HepG2 (cell line): ENCODE measurements around the gene MPP1. TPM values are rescaled to one million over a fixed set of nuclear protein-coding genes. Genes with fewer than 3 reads are reported as not detected.

Experiments used
- ATAC-seq: fragments of 200-7000 bp; cut with Tn5 transposase; 3 replicates; pipeline ENCODE4 v1.9.1; 2020; ENCODE audit warnings: mild to moderate bottlenecking, moderate library complexity
- Bru-seq: library from RNA; stranded (reverse); fragments of 400-500 nt; gene quantifications from one replicate; lab custom pipeline; 2021; lab: Mats Ljungman, UMichigan
- BruChase-seq, 2 experiments: library from RNA; stranded (reverse); fragments of 400-500 nt; gene quantifications; one replicate each; lab custom pipeline; 2021; lab: Mats Ljungman, UMichigan
- BruUV-seq: library from RNA; stranded (reverse); fragments of 400-500 nt; replicated peaks from 2 replicates; lab custom pipeline; 2021; lab: Mats Ljungman, UMichigan
- CTCF ChIA-PET: fragments of 300-600 bp; formaldehyde crosslinking; extraction: SDS; loops from one replicate; lab custom pipeline; 2021; ENCODE audit warnings: low total read pairs, inconsistent platforms, low intra/inter-chr PET ratio; lab: Yijun Ruan, JAX
- POLR2A ChIA-PET: fragments of 350-600 bp; sonication (Branson Sonifier 250); formaldehyde crosslinking; loops from one replicate; lab custom pipeline; 2020; ENCODE audit warnings: antibody characterized with exemption, inconsistent platforms; lab: Yijun Ruan, JAX
- DNase-seq: peaks from one replicate; pipeline ENCODE4 v3.0.0-alpha.2; 2015; ENCODE audit warnings: low spot score
- FAIRE-seq: peaks from 3 replicates; lab custom pipeline; 2011; peaks lifted over from hg19 to GRCh38; lab: Jason Lieb, UNC
- H2AFZ ChIP-seq: one replicate; pipeline ENCODE4 v1.6.1; 2011; ENCODE audit warnings: low read length, inconsistent platforms
- H3K27ac ChIP-seq: fragments of 300-600 bp; 3 replicates; pipeline ENCODE4 v1.8.0; 2011; ENCODE audit warnings: mixed run types, mild to moderate bottlenecking, mixed read lengths, low read length, inconsistent platforms; ENCODE audit not compliant: insufficient read depth; ENCODE audit errors: extremely low read length
- H3K27me3 ChIP-seq, 2 experiments: fragments of 200-600 bp in 1 of 2; 2 replicates in 1 of 2; 3 replicates in 1 of 2; pipeline versions ENCODE4 v1.6.0 to v1.8.0; 2011; ENCODE audit warnings: low read length in 2 of 2, mild to moderate bottlenecking in 2 of 2, moderate library complexity in 2 of 2, inconsistent platforms in 1 of 2; ENCODE audit not compliant: insufficient read depth in 2 of 2, control insufficient read depth in 1 of 2
- H3K36me3 ChIP-seq, 2 experiments: fragments of 200-600 bp in 1 of 2; replicated peaks in 1 of 2; 2 replicates in 1 of 2; 3 replicates in 1 of 2; pipeline versions ENCODE4 v1.5.1 to v1.8.0; 2011; ENCODE audit warnings: low read length in 2 of 2, inconsistent platforms in 1 of 2; ENCODE audit not compliant: insufficient read depth in 2 of 2, control insufficient read depth in 1 of 2
- H3K4me1 ChIP-seq: 2 replicates; pipeline ENCODE4 v1.5.1; 2012; ENCODE audit warnings: low read length, inconsistent platforms; ENCODE audit not compliant: insufficient read depth
- H3K4me2 ChIP-seq: 2 replicates; pipeline ENCODE4 v1.6.0; 2011; ENCODE audit warnings: low read depth, low read length, inconsistent platforms
- H3K4me3 ChIP-seq, 3 experiments: fragments of 200-600 bp in 1 of 3; sonication (generic), shearing (Covaris generic) in 1 of 3; replicated peaks in 1 of 3; 2 replicates each; pipeline ENCODE4 v1.5.1; 2011 to 2016; ENCODE audit warnings: low read length in 3 of 3, inconsistent platforms in 2 of 3, low read depth in 2 of 3, mild to moderate bottlenecking in 2 of 3, control low read depth in 1 of 3, mixed read lengths in 1 of 3; ENCODE audit not compliant: insufficient read depth in 1 of 3
- H3K79me2 ChIP-seq: one replicate; pipeline ENCODE4 v1.6.1; 2011; ENCODE audit warnings: low read length, inconsistent platforms; ENCODE audit not compliant: insufficient read depth
- H3K9ac ChIP-seq: 2 replicates; pipeline ENCODE4 v1.6.0; 2011; ENCODE audit warnings: mild to moderate bottlenecking, low read depth, low read length, inconsistent platforms; ENCODE audit not compliant: insufficient read depth
- H3K9me3 ChIP-seq: 2 replicates; pipeline ENCODE4 v1.5.1; 2012; ENCODE audit warnings: mild to moderate bottlenecking, low read length
- H4K20me1 ChIP-seq: 2 replicates; pipeline ENCODE4 v1.6.0; 2011; ENCODE audit warnings: inconsistent platforms, mild to moderate bottlenecking, low read length, moderate library complexity; ENCODE audit not compliant: insufficient read depth
- IRX3 ChIP-seq: sonication (generic); formaldehyde crosslinking; IDR thresholded peaks from 2 replicates; pipeline ENCODE4 v1.8.1; 2023; ENCODE audit warnings: mild to moderate bottlenecking, low read depth, missing genetic modification reagents, borderline replicate concordance
- MIER3 ChIP-seq: IDR thresholded peaks from 2 replicates; pipeline ENCODE4 v1.6.1; 2016; ENCODE audit warnings: missing compliant biosample characterization, borderline replicate concordance
- PHF8 ChIP-seq: sonication (generic); formaldehyde crosslinking; IDR thresholded peaks from 2 replicates; pipeline ENCODE4 v1.5.0; 2020; ENCODE audit warnings: missing genetic modification reagents
- RFXAP ChIP-seq: sonication (generic); formaldehyde crosslinking; IDR thresholded peaks from 2 replicates; pipeline ENCODE4 v1.4.0; 2020; ENCODE audit warnings: missing genetic modification reagents, borderline replicate concordance
- ZFAT ChIP-seq: sonication (generic); formaldehyde crosslinking; conservative IDR thresholded peaks from 2 replicates; pipeline ENCODE4 v1.8.1; 2023; ENCODE audit warnings: missing genetic modification reagents, inconsistent platforms
- ZNF24 ChIP-seq: fragments of 450-650 bp; IDR thresholded peaks from 2 replicates; pipeline ENCODE4 v1.6.1; 2017; ENCODE audit warnings: antibody characterized with exemption, mild to moderate bottlenecking
- ZNF33B ChIP-seq: sonication (generic); formaldehyde crosslinking; IDR thresholded peaks from 2 replicates; pipeline ENCODE4 v1.5.1; 2020; ENCODE audit warnings: mild to moderate bottlenecking, missing genetic modification reagents
- ZNF484 ChIP-seq: sonication (generic); formaldehyde crosslinking; IDR thresholded peaks from 2 replicates; pipeline ENCODE4 v1.5.1; 2020; ENCODE audit warnings: mild to moderate bottlenecking, low read depth, missing genetic modification reagents, borderline replicate concordance
- ZNF563 ChIP-seq: sonication (generic); formaldehyde crosslinking; IDR thresholded peaks from 2 replicates; pipeline ENCODE4 v1.8.0; 2022; ENCODE audit warnings: mild to moderate bottlenecking, moderate library complexity, missing genetic modification reagents
- WGBS: methylation state at CpG from one replicate; pipeline ENCODE4 v1.1.6; 2017; ENCODE audit warnings: low lambda C conversion rate; 5-methylcytosine and 5-hydroxymethylcytosine counted together
- in situ Hi-C: cut with HindIII; loops from 2 replicates; pipeline ENCODE4 v1.10.0; 2017; ENCODE audit warnings: low pct_unique_long_range_greater_than_20kb; ENCODE audit not compliant: extremely low pct_ligation_motif_present
- intact Hi-C: fragments of 100-400 bp; cut with micrococcal nuclease; formaldehyde crosslinking; loops from one replicate; pipeline ENCODE4 v1.10.0; 2022; ENCODE audit not compliant: unreplicated experiment
- long read RNA-seq, 2 experiments: library from RNA in 1 of 2; library from polyadenylated mRNA in 1 of 2; stranded (forward) in 1 of 2; unstranded in 1 of 2; transcript quantifications; one replicate each; pipeline ENCODE4 v2.0.0, GENCODE V29; 2019 to 2022
- polyA minus RNA-seq, 3 experiments: library from RNA; depleted of rRNA, polyadenylated mRNA; stranded (reverse); fragments of >200 nt; gene quantifications; 2 replicates each; pipeline ENCODE4 v1.2.3, GENCODE V29; 2011; ENCODE audit warnings: low replicate concordance in 1 of 3
- polyA plus RNA-seq, 8 experiments: library from polyadenylated mRNA; depleted of rRNA in 3 of 8; stranded (reverse) in 7 of 8; unstranded in 1 of 8; fragments of >200 nt; fragmentation: Illumina TruSeq in 4 of 8; extraction: Trizol in 4 of 8; gene quantifications; 2 replicates each; pipeline versions ENCODE4 v1.2.1 to v1.2.3, GENCODE V29; 2011 to 2016; ENCODE audit warnings: low read depth in 4 of 8, missing spikeins in 1 of 8, mixed read lengths in 1 of 8; ENCODE audit not compliant: insufficient read depth in 1 of 8
- total RNA-seq, 5 experiments: library from RNA; depleted of rRNA; stranded (reverse); fragments of >200 nt; fragmentation: Illumina TruSeq; extraction: Trizol; gene quantifications; 2 replicates each; pipeline ENCODE4 v1.2.3, GENCODE V29; 2016; ENCODE audit warnings: low read depth in 1 of 5
- TF ChIP-seq, protein P1 (sequence below): sonication (generic); formaldehyde crosslinking; conservative IDR thresholded peaks from 2 replicates; pipeline ENCODE4 v1.8.0; 2022; ENCODE audit warnings: mild to moderate bottlenecking, moderate library complexity, missing genetic modification reagents
- TF ChIP-seq, protein P2 (sequence below): sonication (generic); formaldehyde crosslinking; IDR thresholded peaks from 2 replicates; pipeline ENCODE4 v1.5.1; 2020; ENCODE audit warnings: mild to moderate bottlenecking, missing genetic modification reagents, moderate library complexity
- TF ChIP-seq, protein P3 (sequence below): sonication (generic); formaldehyde crosslinking; IDR thresholded peaks from 2 replicates; pipeline ENCODE4 v1.8.0; 2022; ENCODE audit warnings: low read depth, missing genetic modification reagents

Gene MPP1
- total RNA-seq (2016; rRNA removed; fragmentation: Illumina TruSeq; extraction: Trizol) = 8.1 and 9.4 TPM in 2 replicates
- 4.6 and 5.9 TPM in 2 replicates for total RNA-seq (2016; cell fraction: cytosol; rRNA removed; fragmentation: Illumina TruSeq; extraction: Trizol; ENCODE audit: low read depth)
- 8.7 and 9.1 TPM in 2 replicates for total RNA-seq (2016; cell fraction: insoluble cytoplasmic fraction; rRNA removed; fragmentation: Illumina TruSeq; extraction: Trizol)
- total RNA-seq (2016; cell fraction: membrane; rRNA removed; fragmentation: Illumina TruSeq; extraction: Trizol) = 5.0 and 5.5 TPM in 2 replicates
- total RNA-seq (2016; cell fraction: nucleus; rRNA removed; fragmentation: Illumina TruSeq; extraction: Trizol) = 6.6 and 7.1 TPM in 2 replicates
- polyA plus RNA-seq (2011; rRNA removed) = 7.0 and 7.8 TPM in 2 replicates
- polyA plus RNA-seq (2011; cell fraction: cytosol; rRNA removed) = 6.1 and 6.4 TPM in 2 replicates
- polyA plus RNA-seq (2011; cell fraction: nucleus; rRNA removed) = 12.9 and 14.5 TPM in 2 replicates
- 13.1 and 19.8 TPM in 2 replicates for polyA plus RNA-seq (2012)
- 2.6 and 2.9 TPM in 2 replicates for polyA plus RNA-seq (2016; cell fraction: cytosol; fragmentation: Illumina TruSeq; extraction: Trizol; ENCODE audit: low read depth)
- polyA plus RNA-seq (2016; cell fraction: insoluble cytoplasmic fraction; fragmentation: Illumina TruSeq; extraction: Trizol; ENCODE audit: low read depth) = 8.3 and 8.9 TPM in 2 replicates
- polyA plus RNA-seq (2016; cell fraction: membrane; fragmentation: Illumina TruSeq; extraction: Trizol; ENCODE audit: low read depth) = 3.6 and 3.7 TPM in 2 replicates
- 14.1 and 14.8 TPM in 2 replicates for polyA plus RNA-seq (2016; cell fraction: nucleus; fragmentation: Illumina TruSeq; extraction: Trizol; ENCODE audit: insufficient read depth, low read depth)
- polyA minus RNA-seq (2011; rRNA and poly(A)+ RNA removed; ENCODE audit: low replicate concordance) = 5.9 and 9.9 TPM in 2 replicates
- 4.9 and 6.3 TPM in 2 replicates for polyA minus RNA-seq (2011; cell fraction: cytosol; rRNA and poly(A)+ RNA removed)
- polyA minus RNA-seq (2011; cell fraction: nucleus; rRNA and poly(A)+ RNA removed) = 9.2 and 13.4 TPM in 2 replicates
- percentile 56 among the genes with signal in this experiment for Bru-seq, nascent RNA
- percentile 65 among the genes with signal in this experiment for BruChase-seq, experiment 1, labeled RNA remaining after a 6-hour chase
- percentile 59 among the genes with signal in this experiment for BruChase-seq, experiment 2, labeled RNA remaining after a 2-hour chase
- long read RNA-seq, experiment 1, transcript MPP1-202 (12 exons, 2,042 nt) = major isoform, 22 of 29 reads
- long read RNA-seq, experiment 1, partial matches to known transcripts = 3 of 29 reads
- long read RNA-seq, experiment 1, other reads (novel, unspliced or antisense) = 4 of 29 reads
- long read RNA-seq, experiment 2, transcript MPP1-202 (12 exons, 2,042 nt) = major isoform, 21 of 31 reads
- long read RNA-seq, experiment 2, partial matches to known transcripts = 8 of 31 reads
- long read RNA-seq, experiment 2, other reads (novel, unspliced or antisense) = 1 of 31 reads

DNA sequence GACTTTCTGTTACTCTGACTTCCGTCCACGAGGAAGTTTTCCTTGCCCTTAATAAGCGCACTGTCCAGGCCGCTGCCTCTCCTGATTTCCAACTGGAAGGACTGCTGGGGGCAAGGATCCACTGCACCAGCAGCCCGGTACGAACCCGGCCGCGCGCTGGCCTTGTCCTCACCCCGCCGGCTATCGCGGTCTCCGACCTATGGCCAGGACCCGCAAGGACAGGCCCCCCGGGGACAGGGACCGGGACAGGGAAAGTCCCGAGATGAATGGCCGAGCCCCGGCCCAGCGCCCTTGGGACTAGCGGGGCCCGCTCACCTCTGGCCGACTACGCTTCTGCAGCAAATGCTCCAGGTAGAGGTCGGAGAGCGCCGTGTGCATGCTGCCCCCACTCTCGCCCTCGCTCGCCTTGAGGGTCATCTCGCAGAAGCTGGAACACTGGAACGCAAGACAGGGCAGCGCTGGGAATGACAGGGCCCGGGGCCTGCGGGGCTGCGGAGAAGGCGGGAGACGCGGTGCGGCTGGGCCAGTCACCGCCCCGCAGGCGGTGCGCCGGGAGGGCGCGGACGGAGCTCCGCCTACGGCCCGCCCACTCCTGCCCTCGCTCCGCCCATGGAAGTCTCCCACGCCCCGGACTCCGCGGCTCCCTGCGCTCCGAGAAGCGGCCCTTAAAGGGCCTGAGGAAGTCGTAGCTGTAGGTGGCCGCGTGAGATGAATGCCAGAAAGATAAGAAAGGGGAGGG, at the start of gene MPP1:
Gene MPP1 (minus strand): TSS at position 529 of the 739 bp plus-strand sequence. CDS start 112 bp downstream, at position 417.
- ATAC-seq (peak; percentile 97), FAIRE-seq (no peak), DNase-seq (no peak)
- Histone ChIP-seq H4K20me1 (no peaks in the 10 kb centered on the region; the same call in 1 of the 2 replicates), H3K9ac (peak within 1 kb of the TSS; percentile 59; the same call in 1 of the 2 replicates), H3K36me3 (no peaks in the 10 kb centered on the region), H3K27me3 (0 out of 5 replicates have a peak, but pooled peaks cover 0 to 4% of the 10 kb centered on the region in 2 experiments), H3K9me3 (no peaks in the 10 kb centered on the region), H3K4me1 (peaks cover 49% of the 10 kb centered on the region), H3K27ac (peak within 1 kb of the TSS; percentile 48), H3K4me3 (peak within 1 kb of the TSS; percentile 59 to 73 (median 64)), H2AFZ (peak within 1 kb of the TSS; percentile 54), H3K4me2 (peak within 1 kb of the TSS; percentile 86), H3K79me2 (no peaks in the 10 kb centered on the region)
- in situ Hi-C loops (no loop called here), intact Hi-C loops (no loop called here)
- no TSS peak for BruUV-seq
- WGBS = 0% methylated on average over 6 of the region's 65 CpGs
- ChIA-PET POLR2A (interaction anchor here (1.0 to 2.1 kb wide), 3 partner anchors 12 to 42 kb away, joined by 3 to 11 read pairs (median 3); partner anchors contain the start of gene DKC1), CTCF (no interaction called here)
- no peak for TF ChIP-seq MIER3 (CRISPR knock-in tag)
- TF ChIP-seq ZNF24 = no peak
- TF ChIP-seq ZNF484 (CRISPR knock-in tag) = no peak
- no peak for TF ChIP-seq ZNF563 (CRISPR knock-in tag)
- TF ChIP-seq, protein P1, sequence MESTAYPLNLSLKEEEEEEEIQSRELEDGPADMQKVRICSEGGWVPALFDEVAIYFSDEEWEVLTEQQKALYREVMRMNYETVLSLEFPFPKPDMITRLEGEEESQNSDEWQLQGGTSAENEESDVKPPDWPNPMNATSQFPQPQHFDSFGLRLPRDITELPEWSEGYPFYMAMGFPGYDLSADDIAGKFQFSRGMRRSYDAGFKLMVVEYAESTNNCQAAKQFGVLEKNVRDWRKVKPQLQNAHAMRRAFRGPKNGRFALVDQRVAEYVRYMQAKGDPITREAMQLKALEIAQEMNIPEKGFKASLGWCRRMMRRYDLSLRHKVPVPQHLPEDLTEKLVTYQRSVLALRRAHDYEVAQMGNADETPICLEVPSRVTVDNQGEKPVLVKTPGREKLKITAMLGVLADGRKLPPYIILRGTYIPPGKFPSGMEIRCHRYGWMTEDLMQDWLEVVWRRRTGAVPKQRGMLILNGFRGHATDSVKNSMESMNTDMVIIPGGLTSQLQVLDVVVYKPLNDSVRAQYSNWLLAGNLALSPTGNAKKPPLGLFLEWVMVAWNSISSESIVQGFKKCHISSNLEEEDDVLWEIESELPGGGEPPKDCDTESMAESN (CRISPR knock-in tag) = 0 out of 2 replicates have a peak, but pooled peaks have one; percentile 29
- TF ChIP-seq PHF8 = peak; percentile 25; the same call in 1 of the 2 replicates
- TF ChIP-seq ZNF33B (CRISPR knock-in tag) = 0 out of 2 replicates have a peak, but pooled peaks have one; percentile 82
- TF ChIP-seq, protein P2, sequence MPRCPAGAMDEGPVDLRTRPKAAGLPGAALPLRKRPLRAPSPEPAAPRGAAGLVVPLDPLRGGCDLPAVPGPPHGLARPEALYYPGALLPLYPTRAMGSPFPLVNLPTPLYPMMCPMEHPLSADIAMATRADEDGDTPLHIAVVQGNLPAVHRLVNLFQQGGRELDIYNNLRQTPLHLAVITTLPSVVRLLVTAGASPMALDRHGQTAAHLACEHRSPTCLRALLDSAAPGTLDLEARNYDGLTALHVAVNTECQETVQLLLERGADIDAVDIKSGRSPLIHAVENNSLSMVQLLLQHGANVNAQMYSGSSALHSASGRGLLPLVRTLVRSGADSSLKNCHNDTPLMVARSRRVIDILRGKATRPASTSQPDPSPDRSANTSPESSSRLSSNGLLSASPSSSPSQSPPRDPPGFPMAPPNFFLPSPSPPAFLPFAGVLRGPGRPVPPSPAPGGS (CRISPR knock-in tag) = peak; percentile 61; the same call in 1 of the 2 replicates
- no peak for TF ChIP-seq ZFAT
- 0 out of 2 replicates have a peak, but pooled peaks have one; percentile 25 for TF ChIP-seq RFXAP (CRISPR knock-in tag)
- TF ChIP-seq, protein P3, sequence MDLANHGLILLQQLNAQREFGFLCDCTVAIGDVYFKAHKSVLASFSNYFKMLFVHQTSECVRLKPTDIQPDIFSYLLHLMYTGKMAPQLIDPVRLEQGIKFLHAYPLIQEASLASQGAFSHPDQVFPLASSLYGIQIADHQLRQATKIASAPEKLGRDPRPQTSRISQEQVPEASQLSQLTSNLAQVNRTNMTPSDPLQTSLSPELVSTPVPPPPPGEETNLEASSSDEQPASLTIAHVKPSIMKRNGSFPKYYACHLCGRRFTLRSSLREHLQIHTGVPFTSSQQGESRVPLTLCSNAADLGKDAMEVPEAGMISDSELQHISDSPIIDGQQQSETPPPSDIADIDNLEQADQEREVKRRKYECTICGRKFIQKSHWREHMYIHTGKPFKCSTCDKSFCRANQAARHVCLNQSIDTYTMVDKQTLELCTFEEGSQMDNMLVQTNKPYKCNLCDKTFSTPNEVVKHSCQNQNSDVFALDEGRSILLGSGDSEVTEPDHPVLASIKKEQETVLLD (CRISPR knock-in tag) = peak; percentile 40; the same call in 1 of the 2 replicates
- no peak for TF ChIP-seq IRX3 (CRISPR knock-in tag)
